ENCODE results near the gene SDHB. TPM values are rescaled to one million over a fixed set of nuclear protein-coding genes. Genes with fewer than 3 reads are reported as not detected.

Gene SDHB
- total and polyA plus RNA-seq, 7 donors, result 190 to 452 (median 266) TPM

DNA sequence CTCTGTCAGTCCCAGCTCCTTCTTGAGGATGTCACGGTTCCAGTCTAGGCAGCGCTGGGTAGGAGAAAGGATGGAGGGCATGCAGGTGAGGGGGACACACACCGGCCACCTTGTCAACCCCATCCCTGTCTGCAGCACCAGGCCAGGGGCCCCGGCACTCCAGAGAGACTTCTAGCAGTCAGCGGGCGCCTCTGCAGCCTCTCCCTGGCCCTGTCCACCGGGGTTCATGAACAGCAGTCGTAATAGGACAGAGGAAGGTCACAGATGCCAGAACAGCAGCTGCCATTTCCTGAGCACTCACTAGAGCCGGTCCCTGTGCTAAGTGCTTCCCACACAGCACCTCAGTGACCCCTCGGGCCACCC lies 16.3 kb upstream of the SDHB start:
- ATAC-seq, result peak in 1 of 4 donors; percentile 13
- Histone ChIP-seq H3K4me3 (no peak overlapping the region), H3K9me3 (peaks cover 3% of the 10 kb centered on the region)

DNA sequence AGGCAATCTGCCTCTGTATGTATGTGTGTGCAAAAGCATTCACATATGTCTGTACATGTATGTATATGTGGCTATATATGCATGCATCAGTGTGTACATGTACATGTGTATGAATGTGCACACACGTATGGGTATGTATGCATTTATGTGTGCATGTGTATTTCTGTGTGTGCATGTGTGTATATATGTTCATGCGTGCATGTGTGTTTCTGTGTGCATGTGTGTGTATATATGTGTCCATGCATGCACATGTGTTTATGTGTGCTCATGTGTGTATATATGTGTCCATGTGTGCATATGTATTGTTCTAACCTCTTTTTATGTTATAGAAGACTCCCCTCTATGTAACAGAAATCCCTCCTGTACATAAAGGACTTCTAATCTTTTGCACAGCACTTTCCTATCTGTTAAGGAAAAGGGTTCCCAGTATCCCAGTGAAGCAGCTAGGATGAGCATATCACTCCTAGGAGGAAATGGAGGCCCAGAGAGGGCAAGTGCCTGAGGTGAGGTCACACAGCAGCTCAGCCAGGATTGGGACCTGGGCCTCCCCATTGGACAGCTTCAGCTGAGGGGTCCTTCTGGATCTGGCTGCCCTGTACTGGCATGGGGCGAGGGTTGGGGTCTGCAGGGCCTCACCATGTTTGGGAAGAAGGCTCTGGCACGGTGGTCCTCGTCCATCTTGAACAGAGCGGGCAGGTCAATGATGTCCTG lies 15.8 kb upstream of the SDHB start:
- intact Hi-C loops (cut with DNase I), result loop anchor here in 1 of 2 donors (2.0 kb wide), 1 partner anchor 23 kb away; no protein-coding TSS in a partner anchor
- Histone ChIP-seq H3K27me3 (ENCODE audit: insufficient read depth in 3 of 3, low read length in 2 of 3) (no peaks in the 10 kb centered on the region), H3K4me1 (peaks cover 15% of the 10 kb centered on the region), H3K36me3 (ENCODE audit: insufficient read depth in 1 of 2, low read depth in 1 of 2) (peaks cover 0 to 71% of the 10 kb centered on the region in 2 donors), H3K9me3 (peaks cover 4% of the 10 kb centered on the region), H3K27ac (no peak overlapping the region), H3K4me3 (no peak overlapping the region)
- no peak for ATAC-seq
- TF ChIP-seq, protein P1, sequence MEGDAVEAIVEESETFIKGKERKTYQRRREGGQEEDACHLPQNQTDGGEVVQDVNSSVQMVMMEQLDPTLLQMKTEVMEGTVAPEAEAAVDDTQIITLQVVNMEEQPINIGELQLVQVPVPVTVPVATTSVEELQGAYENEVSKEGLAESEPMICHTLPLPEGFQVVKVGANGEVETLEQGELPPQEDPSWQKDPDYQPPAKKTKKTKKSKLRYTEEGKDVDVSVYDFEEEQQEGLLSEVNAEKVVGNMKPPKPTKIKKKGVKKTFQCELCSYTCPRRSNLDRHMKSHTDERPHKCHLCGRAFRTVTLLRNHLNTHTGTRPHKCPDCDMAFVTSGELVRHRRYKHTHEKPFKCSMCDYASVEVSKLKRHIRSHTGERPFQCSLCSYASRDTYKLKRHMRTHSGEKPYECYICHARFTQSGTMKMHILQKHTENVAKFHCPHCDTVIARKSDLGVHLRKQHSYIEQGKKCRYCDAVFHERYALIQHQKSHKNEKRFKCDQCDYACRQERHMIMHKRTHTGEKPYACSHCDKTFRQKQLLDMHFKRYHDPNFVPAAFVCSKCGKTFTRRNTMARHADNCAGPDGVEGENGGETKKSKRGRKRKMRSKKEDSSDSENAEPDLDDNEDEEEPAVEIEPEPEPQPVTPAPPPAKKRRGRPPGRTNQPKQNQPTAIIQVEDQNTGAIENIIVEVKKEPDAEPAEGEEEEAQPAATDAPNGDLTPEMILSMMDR (IDR thresholded peaks at IDR 0.05), result no peak
- WGBS, 3 donors, result 88 to 94% (median 92%) methylated on average over 6 of the region's 6 CpGs
- DNase-seq, result no peak

More for the DNA sequence above, 16.3 kb upstream of the SDHB start:
- TF ChIP-seq, protein P1 (IDR thresholded peaks at IDR 0.05), result no peak
- intact Hi-C loops (cut with DNase I), result no loop called here
- no peaks in the 10 kb centered on the region for H3K27me3 ChIP-seq (ENCODE audit: insufficient read depth in 3 of 3, low read length in 2 of 3)
- H3K27ac ChIP-seq, result no peak overlapping the region
- peaks cover 0 to 76% of the 10 kb centered on the region in 2 donors for H3K36me3 ChIP-seq (ENCODE audit: insufficient read depth in 1 of 2, low read depth in 1 of 2)
- 50 to 56% (median 53%) methylated on average over 10 of the region's 10 CpGs for WGBS, 3 donors
- no peak for DNase-seq
- H3K4me1 ChIP-seq, result peaks cover 15% of the 10 kb centered on the region

DNA sequence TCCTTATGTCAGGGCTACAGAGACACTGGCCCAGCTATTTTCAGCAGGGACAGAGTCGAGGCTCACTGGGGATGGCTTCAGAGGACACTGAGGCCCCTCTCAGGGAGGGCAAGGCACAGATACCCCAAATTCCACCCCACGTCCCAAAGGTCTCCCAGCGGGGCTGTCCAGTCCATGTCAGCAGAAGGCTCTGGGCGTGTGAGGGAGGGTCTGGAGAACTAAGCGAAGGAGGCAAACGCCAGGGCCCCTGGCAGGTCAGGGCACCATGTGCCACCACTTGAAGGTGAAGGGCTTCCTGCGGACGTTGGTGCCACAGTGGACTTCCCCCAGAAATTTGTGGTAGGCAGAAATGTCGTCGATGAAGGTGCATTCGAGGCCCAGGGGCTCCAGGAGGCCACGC lies 15.0 kb upstream of the SDHB start:
- TF ChIP-seq, protein P1 (IDR thresholded peaks at IDR 0.05), result no peak
- no peaks in the 10 kb centered on the region for H3K27me3 ChIP-seq (ENCODE audit: insufficient read depth in 3 of 3, low read length in 2 of 3)
- intact Hi-C loops (cut with DNase I), result loop anchor here in 1 of 2 donors (2.0 kb wide), 1 partner anchor 24 kb away; no protein-coding TSS in a partner anchor
- DNase-seq (no peak), ATAC-seq (no peak)
- H3K36me3 ChIP-seq (ENCODE audit: insufficient read depth in 1 of 2, low read depth in 1 of 2), result peaks cover 0 to 62% of the 10 kb centered on the region in 2 donors
- H3K27ac ChIP-seq, result no peak overlapping the region
- peaks cover 22% of the 10 kb centered on the region for H3K4me1 ChIP-seq
- H3K9me3 ChIP-seq, result peaks cover 4% of the 10 kb centered on the region
- 75 to 85% (median 81%) methylated on average over 12 of the region's 12 CpGs for WGBS, 3 donors
- H3K4me3 ChIP-seq, result no peak overlapping the region

DNA sequence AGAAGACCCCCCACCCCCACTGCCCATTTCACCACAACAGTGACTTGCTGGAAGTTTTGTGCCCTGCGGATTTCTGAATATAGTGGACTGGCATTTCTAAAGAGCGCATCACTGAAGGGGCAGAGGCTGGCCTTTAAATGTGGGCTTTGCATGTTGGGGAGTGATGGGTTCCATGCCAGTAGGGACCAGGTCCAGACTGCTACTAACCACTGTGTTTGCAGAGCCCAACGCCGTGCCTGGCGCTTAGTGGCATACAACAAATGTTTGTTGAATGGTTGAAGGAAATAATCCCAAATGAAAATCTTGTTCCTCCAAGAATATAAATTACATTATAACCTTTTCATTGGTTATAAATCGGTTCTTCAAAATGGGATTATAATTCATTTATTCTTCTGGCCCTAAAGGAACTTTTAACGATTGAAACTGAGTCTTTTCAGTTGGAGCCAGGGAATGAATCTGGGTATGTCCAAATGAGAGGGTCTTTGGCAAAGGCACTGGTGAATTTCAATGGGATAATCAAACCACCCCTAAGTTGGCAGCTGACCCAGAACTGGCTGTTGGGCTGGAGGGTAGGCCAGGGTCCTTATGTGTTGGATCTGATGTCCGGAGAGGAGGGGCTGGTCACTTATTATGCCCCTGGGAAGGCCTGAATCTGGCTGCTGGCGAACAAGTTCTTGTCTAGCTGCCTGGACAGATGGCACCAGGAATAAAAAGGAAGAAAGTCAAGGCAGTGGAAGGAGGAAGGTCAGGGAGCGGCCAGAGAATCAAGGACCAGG lies 13.8 kb upstream of the SDHB start:
- TF ChIP-seq, protein P1 (IDR thresholded peaks at IDR 0.05), result no peak
- Histone ChIP-seq H3K27me3 (ENCODE audit: insufficient read depth in 3 of 3, low read length in 2 of 3) (no peaks in the 10 kb centered on the region), H3K4me3 (no peak overlapping the region), H3K9me3 (peaks cover 4% of the 10 kb centered on the region), H3K4me1 (peaks cover 30% of the 10 kb centered on the region), H3K36me3 (ENCODE audit: insufficient read depth in 1 of 2, low read depth in 1 of 2) (peaks cover 0 to 51% of the 10 kb centered on the region in 2 donors), H3K27ac (peak overlapping the region; percentile 44)
- 51 to 66% (median 57%) methylated on average over 10 of the region's 10 CpGs for WGBS, 3 donors
- ATAC-seq (no peak), DNase-seq (no peak)
- intact Hi-C loops (cut with DNase I), result loop anchor here in 1 of 2 donors (2.0 kb wide), 1 partner anchor 25 kb away; no protein-coding TSS in a partner anchor

Measured in psoas muscle (tissue), 8 donors.